GM10266 (cell line): Measurements from ENCODE around the gene OASL.

Experiments used
- DNase-seq: peaks from one replicate; pipeline ENCODE4 v3.0.0; 2012; ENCODE audit errors: extremely low spot score
- CTCF ChIP-seq: IDR thresholded peaks from 2 replicates; pipeline ENCODE4 v1.5.1; 2012; ENCODE audit warnings: mild to moderate bottlenecking, low read depth; ENCODE audit not compliant: control insufficient read depth, insufficient read depth; ENCODE audit errors: missing control alignments

The OASL gene

GRCh38 chr12:121009741-121010140, 29.3 kb downstream of the OASL start:
- no peak for DNase-seq
- peak; percentile 5 for TF ChIP-seq CTCF

GRCh38 chr12:121008347-121009098, 30.5 kb downstream of the OASL start:
- no peak for TF ChIP-seq CTCF
- DNase-seq: no peak

- peak; percentile 59 for TF ChIP-seq CTCF
- peak; percentile 58 for DNase-seq
Measured at GRCh38 chr12:121005346-121005815, 33.7 kb downstream of the OASL start.

GRCh38 chr12:121004253-121004815, 34.7 kb downstream of the OASL start:
- no peak for TF ChIP-seq CTCF
- DNase-seq: no peak

- DNase-seq: no peak
- no peak for TF ChIP-seq CTCF
Measured at GRCh38 chr12:121003650-121004049, 35.4 kb downstream of the OASL start.

- TF ChIP-seq CTCF: no peak
- no peak for DNase-seq
Measured at GRCh38 chr12:121001841-121002483, 37.1 kb downstream of the OASL start.

DNA sequence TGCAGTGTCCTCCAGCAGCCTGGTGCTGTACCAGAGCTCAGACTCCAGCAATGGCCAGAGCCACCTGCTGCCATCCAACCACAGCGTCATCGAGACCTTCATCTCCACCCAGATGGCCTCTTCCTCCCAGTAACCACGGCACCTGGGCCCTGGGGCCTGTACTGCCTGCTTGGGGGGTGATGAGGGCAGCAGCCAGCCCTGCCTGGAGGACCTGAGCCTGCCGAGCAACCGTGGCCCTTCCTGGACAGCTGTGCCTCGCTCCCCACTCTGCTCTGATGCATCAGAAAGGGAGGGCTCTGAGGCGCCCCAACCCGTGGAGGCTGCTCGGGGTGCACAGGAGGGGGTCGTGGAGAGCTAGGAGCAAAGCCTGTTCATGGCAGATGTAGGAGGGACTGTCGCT, 38.0 kb downstream of the OASL start:
- TF ChIP-seq CTCF: no peak
- no peak for DNase-seq
